ENCODE results near the gene C3orf49.

The C3orf49 gene

DNA sequence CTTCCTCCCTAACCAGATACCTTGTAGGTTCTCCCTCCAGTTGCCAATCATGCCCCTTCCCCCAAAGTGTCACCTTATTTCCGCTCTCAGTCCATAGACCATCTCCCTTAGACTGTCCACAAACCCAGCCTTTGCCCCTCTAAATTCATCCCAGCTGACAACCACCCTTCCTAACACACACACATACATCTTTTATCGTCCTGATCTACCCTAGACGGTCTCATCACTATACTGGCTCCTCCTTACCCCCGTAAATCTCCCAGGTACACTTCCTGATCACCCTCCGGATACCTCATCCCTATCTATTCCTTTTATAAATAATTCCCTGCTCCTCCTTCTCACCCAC lies 43.7 kb downstream of the C3orf49 start:
- no peak for DNase-seq
- Histone ChIP-seq H3K4me3 (ENCODE audit: low read depth, low read length) (peak overlapping the region; percentile 89), H3K27ac (no peak overlapping the region), H3K36me3 (replicated peaks) (no peaks in the 10 kb centered on the region), H3K27me3 (replicated peaks) (no peaks in the 10 kb centered on the region)
- TF ChIP-seq, protein P1, sequence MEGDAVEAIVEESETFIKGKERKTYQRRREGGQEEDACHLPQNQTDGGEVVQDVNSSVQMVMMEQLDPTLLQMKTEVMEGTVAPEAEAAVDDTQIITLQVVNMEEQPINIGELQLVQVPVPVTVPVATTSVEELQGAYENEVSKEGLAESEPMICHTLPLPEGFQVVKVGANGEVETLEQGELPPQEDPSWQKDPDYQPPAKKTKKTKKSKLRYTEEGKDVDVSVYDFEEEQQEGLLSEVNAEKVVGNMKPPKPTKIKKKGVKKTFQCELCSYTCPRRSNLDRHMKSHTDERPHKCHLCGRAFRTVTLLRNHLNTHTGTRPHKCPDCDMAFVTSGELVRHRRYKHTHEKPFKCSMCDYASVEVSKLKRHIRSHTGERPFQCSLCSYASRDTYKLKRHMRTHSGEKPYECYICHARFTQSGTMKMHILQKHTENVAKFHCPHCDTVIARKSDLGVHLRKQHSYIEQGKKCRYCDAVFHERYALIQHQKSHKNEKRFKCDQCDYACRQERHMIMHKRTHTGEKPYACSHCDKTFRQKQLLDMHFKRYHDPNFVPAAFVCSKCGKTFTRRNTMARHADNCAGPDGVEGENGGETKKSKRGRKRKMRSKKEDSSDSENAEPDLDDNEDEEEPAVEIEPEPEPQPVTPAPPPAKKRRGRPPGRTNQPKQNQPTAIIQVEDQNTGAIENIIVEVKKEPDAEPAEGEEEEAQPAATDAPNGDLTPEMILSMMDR (IDR thresholded peaks at IDR 0.05; ENCODE audit: low read depth, low read length, missing control alignments): no peak
- in situ Hi-C loops (cut with HindIII; ENCODE audit: low pct_ligation_motif_present, low sequenced_read_pairs): no loop called here

GRCh38 chr3:63863150-63864007 lies 44.3 kb downstream of the C3orf49 start, which contains the start of the genes ATXN7 and THOC7:
Gene ATXN7 (plus strand): TSS chr3:63863867. CDS start chr3:63912599, 48,732 bp downstream.
Gene THOC7 (minus strand): TSS chr3:63863805. CDS start chr3:63863790, 15 bp downstream.
- Histone ChIP-seq H3K4me3 (ENCODE audit: low read depth, low read length) (peak within 1 kb of the TSS; percentile 89), H3K27ac (peak within 1 kb of the TSS; percentile 78), H3K36me3 (replicated peaks) (no peaks in the 10 kb centered on the region), H3K27me3 (replicated peaks) (no peaks in the 10 kb centered on the region)
- TF ChIP-seq, protein P1 (IDR thresholded peaks at IDR 0.05; ENCODE audit: low read depth, low read length, missing control alignments): no peak
- peak; percentile 52 for DNase-seq
- in situ Hi-C loops (cut with HindIII; ENCODE audit: low pct_ligation_motif_present, low sequenced_read_pairs): no loop called here

DNA sequence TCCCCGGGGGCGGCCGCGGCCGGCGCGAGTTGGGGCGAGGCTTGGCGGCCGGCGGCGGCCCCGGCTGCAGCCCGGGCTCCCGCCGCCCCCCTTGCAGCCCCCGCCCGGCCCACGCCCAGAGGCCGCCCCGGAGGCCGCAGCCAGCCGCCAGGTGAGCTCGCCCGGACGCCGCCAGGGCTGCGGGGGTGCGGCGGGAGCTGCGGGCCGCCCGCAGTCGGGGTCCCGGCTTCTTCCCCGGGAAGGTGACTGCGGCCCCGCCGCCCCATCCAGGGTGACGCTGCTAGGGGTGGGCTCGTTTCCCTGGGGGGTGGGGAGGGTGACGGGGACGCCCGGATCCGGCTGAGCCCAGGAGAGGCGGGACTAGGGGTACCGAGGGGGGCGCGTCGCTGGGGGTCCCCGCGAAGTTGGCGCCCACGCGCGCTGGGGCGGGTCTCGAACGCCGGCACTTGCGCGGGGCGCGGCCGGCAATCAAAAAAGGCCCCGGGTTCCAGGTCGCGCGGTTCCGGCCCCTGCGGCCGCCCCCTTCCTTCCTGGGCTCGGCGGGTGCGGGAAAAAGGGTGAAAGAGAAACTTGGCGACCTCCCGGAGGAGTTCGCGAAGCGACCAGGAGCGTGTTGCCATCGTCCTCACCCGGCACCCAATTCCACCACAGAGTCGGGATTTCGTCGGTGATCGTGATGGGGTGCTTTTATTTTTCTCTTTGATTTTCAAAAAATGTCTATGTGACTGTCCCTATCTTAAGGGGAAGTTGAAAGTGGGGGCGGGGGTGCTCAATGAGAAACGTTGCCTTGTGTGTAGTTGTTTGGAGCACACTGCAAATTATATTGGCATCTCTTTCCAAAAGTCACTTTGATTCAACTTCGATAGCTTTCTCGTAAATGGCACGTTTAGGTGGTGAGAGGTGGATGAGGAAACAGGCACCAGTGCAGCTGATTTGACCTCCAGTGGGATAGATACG lies 45.2 kb downstream of the C3orf49 start:
- TF ChIP-seq, protein P1 (IDR thresholded peaks at IDR 0.05; ENCODE audit: low read depth, low read length, missing control alignments): no peak
- no peaks in the 10 kb centered on the region for H3K27me3 ChIP-seq (replicated peaks)
- no peaks in the 10 kb centered on the region for H3K36me3 ChIP-seq (replicated peaks)
- no peak for DNase-seq
- in situ Hi-C loops (cut with HindIII; ENCODE audit: low pct_ligation_motif_present, low sequenced_read_pairs): no loop called here
- H3K27ac ChIP-seq: peak overlapping the region; percentile 78
- H3K4me3 ChIP-seq (ENCODE audit: low read depth, low read length): peak overlapping the region; percentile 70

GRCh38 chr3:63864965-63865327 lies 45.8 kb downstream of the C3orf49 start:
- DNase-seq: no peak
- TF ChIP-seq, protein P1 (IDR thresholded peaks at IDR 0.05; ENCODE audit: low read depth, low read length, missing control alignments): no peak
- Histone ChIP-seq H3K4me3 (ENCODE audit: low read depth, low read length) (peak overlapping the region; percentile 70), H3K27ac (no peak overlapping the region), H3K36me3 (replicated peaks) (no peaks in the 10 kb centered on the region), H3K27me3 (replicated peaks) (no peaks in the 10 kb centered on the region)
- in situ Hi-C loops (cut with HindIII; ENCODE audit: low pct_ligation_motif_present, low sequenced_read_pairs): no loop called here

DNA sequence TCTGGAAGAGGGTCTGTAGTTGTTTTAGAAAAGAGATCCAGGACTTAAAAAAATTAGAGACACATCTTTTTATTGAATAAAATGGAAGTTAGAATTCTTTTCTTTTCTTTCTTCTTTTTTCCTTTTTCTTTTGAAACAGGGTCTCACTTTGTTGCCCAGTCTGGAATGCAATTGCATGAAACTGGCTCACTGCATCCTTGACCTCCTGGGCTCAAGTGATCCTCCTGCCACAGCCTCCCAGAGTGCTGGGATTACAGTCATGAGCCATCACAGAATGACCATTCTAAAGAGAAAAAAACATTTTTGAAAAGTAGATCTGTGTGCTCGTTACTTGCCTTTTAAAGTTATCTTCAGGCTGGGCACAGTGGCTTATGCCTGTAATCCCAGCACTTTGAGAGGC lies 48.1 kb downstream of the C3orf49 start:
- Histone ChIP-seq H3K27ac (no peak overlapping the region), H3K27me3 (replicated peaks) (no peaks in the 10 kb centered on the region), H3K4me3 (ENCODE audit: low read depth, low read length) (no peak overlapping the region), H3K36me3 (replicated peaks) (no peaks in the 10 kb centered on the region)
- TF ChIP-seq, protein P1 (IDR thresholded peaks at IDR 0.05; ENCODE audit: low read depth, low read length, missing control alignments): no peak
- in situ Hi-C loops (cut with HindIII; ENCODE audit: low pct_ligation_motif_present, low sequenced_read_pairs): no loop called here
- no peak for DNase-seq

Data from brain microvascular endothelial cell (primary cell).